Hepatocyte (in vitro differentiated cells): ENCODE data around the gene APBA2.

ENCODE experiments used
- CTCF ChIP-seq: fragments of 200-600 bp; sonication (generic); IDR thresholded peaks from 2 replicates; pipeline ENCODE4 v1.5.1; 2016; ENCODE audit warnings: antibody characterized with exemption, mild to moderate bottlenecking; ENCODE audit not compliant: poor library complexity
- EZH2 ChIP-seq: fragments of 200-600 bp; sonication (generic); IDR thresholded peaks from 2 replicates; pipeline ENCODE4 v1.6.1; 2016; ENCODE audit warnings: antibody characterized with exemption, mild to moderate bottlenecking, borderline replicate concordance

- TF ChIP-seq CTCF = no peak
- TF ChIP-seq EZH2 = no peak
Observed at GRCh38 chr15:28944696-28945300, 59.0 kb downstream of the APBA2 start.
